Smooth muscle cell (in vitro differentiated cells): ENCODE measurements around the gene PLA2G2A. TPM values are rescaled to one million over a fixed set of nuclear protein-coding genes. Genes with fewer than 3 reads are reported as not detected.
A peak's percentile ranks its signal among the peaks of the same experiment; 100 is the strongest.

ENCODE experiments used
- DNase-seq: peaks from one replicate; lab custom pipeline; 2025; ENCODE audit not compliant: unreplicated experiment; lab: John Stamatoyannopoulos, UW
- H2AFZ ChIP-seq: fragments of 200-600 bp; sonication (generic); 2 replicates; pipeline ENCODE4 v1.6.0; 2016; ENCODE audit warnings: antibody characterized with exemption, low read depth, mild to moderate bottlenecking
- H3F3A ChIP-seq: fragments of 200-600 bp; sonication (generic); 2 replicates; pipeline ENCODE4 v1.6.0; 2017; ENCODE audit warnings: antibody characterized with exemption, low read depth
- H3K27ac ChIP-seq: fragments of 200-600 bp; sonication (generic); 2 replicates; pipeline ENCODE4 v1.5.1; 2016; ENCODE audit warnings: low read depth, mild to moderate bottlenecking
- H3K27me3 ChIP-seq: fragments of 200-600 bp; sonication (generic); 2 replicates; pipeline ENCODE4 v1.6.1; 2016; ENCODE audit warnings: low read depth, mild to moderate bottlenecking
- H3K36me3 ChIP-seq: fragments of 200-600 bp; sonication (generic); 2 replicates; pipeline ENCODE4 v1.5.1; 2016; ENCODE audit warnings: low read depth
- H3K4me1 ChIP-seq: fragments of 200-600 bp; sonication (generic); 2 replicates; pipeline ENCODE4 v1.5.1; 2016; ENCODE audit warnings: low read depth
- H3K4me2 ChIP-seq: fragments of 200-600 bp; sonication (generic); 2 replicates; pipeline ENCODE4 v1.6.0; 2016; ENCODE audit warnings: mild to moderate bottlenecking
- H3K4me3 ChIP-seq: fragments of 200-600 bp; sonication (generic); 2 replicates; pipeline ENCODE4 v1.5.1; 2016; ENCODE audit warnings: mild to moderate bottlenecking
- H3K79me2 ChIP-seq: fragments of 200-600 bp; sonication (generic); 2 replicates; pipeline ENCODE4 v1.6.0; 2016; ENCODE audit warnings: low read depth, mild to moderate bottlenecking
- H3K9ac ChIP-seq: fragments of 200-600 bp; sonication (generic); 2 replicates; pipeline ENCODE4 v1.6.0; 2016; ENCODE audit warnings: low read depth
- H3K9me3 ChIP-seq: fragments of 200-600 bp; sonication (generic); replicated peaks from 2 replicates; pipeline ENCODE4 v1.5.1; 2016; ENCODE audit warnings: low read depth
- H4K20me1 ChIP-seq: fragments of 200-600 bp; sonication (generic); 2 replicates; pipeline ENCODE4 v1.6.0; 2016; ENCODE audit warnings: low read depth
- CTCF ChIP-seq: fragments of 200-600 bp; sonication (generic); IDR thresholded peaks from 2 replicates; pipeline ENCODE4 v1.5.1; 2017; ENCODE audit warnings: borderline replicate concordance, mild to moderate bottlenecking, antibody characterized with exemption; ENCODE audit not compliant: insufficient read depth, poor library complexity, severe bottlenecking
- WGBS: methylation state at CpG from one replicate; pipeline ENCODE4 v1.1.7; 2016; ENCODE audit warnings: low lambda C conversion rate; 5-methylcytosine and 5-hydroxymethylcytosine counted together
- polyA plus RNA-seq: library from polyadenylated mRNA; unstranded; fragments of >200 nt; fragmentation: Nextera tagmentation; extraction: Ambion mirVana; gene quantifications from 2 replicates; pipeline ENCODE4 v1.2.1, GENCODE V29; 2016
- total RNA-seq: library from RNA; depleted of rRNA; stranded (reverse); fragments of >200 nt; gene quantifications from 2 replicates; pipeline ENCODE4 v1.2.3, GENCODE V29; 2014

Gene PLA2G2A
- total and polyA plus RNA-seq, 2 experiments from 2014 or later, result 25.5 to 163 TPM

GRCh38 chr1:19976317-19977003, 3.0 kb downstream of the PLA2G2A start:
- DNase-seq, result no peak
- no peaks in the 10 kb centered on the region for H3K9me3 ChIP-seq
- H3F3A ChIP-seq, result peaks cover 13% of the 10 kb centered on the region
- WGBS, result 63% methylated on average over 7 of the region's 7 CpGs
- H3K4me1 ChIP-seq, result no peaks in the 10 kb centered on the region
- no peak overlapping the region for H3K9ac ChIP-seq
- no peak overlapping the region for H2AFZ ChIP-seq
- no peak overlapping the region for H3K4me2 ChIP-seq
- no peak overlapping the region for H3K27ac ChIP-seq
- TF ChIP-seq CTCF, result no peak
- H3K27me3 ChIP-seq, result no peaks in the 10 kb centered on the region
- no peak overlapping the region for H3K4me3 ChIP-seq
- H3K79me2 ChIP-seq, result no peaks in the 10 kb centered on the region
- H3K36me3 ChIP-seq, result no peaks in the 10 kb centered on the region
- H4K20me1 ChIP-seq, result no peaks in the 10 kb centered on the region

GRCh38 chr1:19975423-19976193, 3.8 kb downstream of the PLA2G2A start:
- Histone ChIP-seq H3K9me3 (no peaks in the 10 kb centered on the region), H3K27me3 (no peaks in the 10 kb centered on the region), H3K4me2 (no peak overlapping the region), H3K9ac (no peak overlapping the region), H4K20me1 (no peaks in the 10 kb centered on the region), H3K79me2 (no peaks in the 10 kb centered on the region), H2AFZ (no peak overlapping the region), H3K27ac (peak overlapping the region; percentile 4), H3K4me3 (no peak overlapping the region), H3F3A (peaks cover 6% of the 10 kb centered on the region), H3K36me3 (no peaks in the 10 kb centered on the region), H3K4me1 (peaks cover 1% of the 10 kb centered on the region)
- TF ChIP-seq CTCF, result no peak
- 55% methylated on average over 6 of the region's 6 CpGs for WGBS
- DNase-seq, result no peak

GRCh38 chr1:19974822-19975416, 4.5 kb downstream of the PLA2G2A start:
- Histone ChIP-seq H3K4me3 (no peak overlapping the region), H3K4me2 (peak overlapping the region; percentile 54), H2AFZ (no peak overlapping the region), H3K9ac (no peak overlapping the region), H3K27ac (peak overlapping the region; percentile 4), H3K27me3 (no peaks in the 10 kb centered on the region), H3F3A (no peaks in the 10 kb centered on the region), H3K79me2 (no peaks in the 10 kb centered on the region), H4K20me1 (no peaks in the 10 kb centered on the region), H3K36me3 (no peaks in the 10 kb centered on the region), H3K4me1 (peaks cover 4% of the 10 kb centered on the region), H3K9me3 (no peaks in the 10 kb centered on the region)
- no peak for DNase-seq
- TF ChIP-seq CTCF, result peak; percentile 90
- 12% methylated on average over 5 of the region's 5 CpGs for WGBS
